ENCODE measurements around the gene TEKTIP1.
"Not testable (repeated sequence)": the region's sequence is repeated elsewhere in the genome, so short reads cannot be mapped to it uniquely, and the experiment has no call there.

Gene TEKTIP1

GRCh38 chr19:3557461-3558248 is 18.7 kb downstream of the TEKTIP1 start, which contains the start of gene MFSD12:
MFSD12 (minus strand) TSS chr19:3557586; CDS start chr19:3557403, 183 bp downstream.
- peak; percentile 94 for DNase-seq (ENCODE audit: low read depth)

- no peak for DNase-seq (ENCODE audit: low read depth)
Observed at GRCh38 chr19:3563709-3564524, 24.9 kb downstream of the TEKTIP1 start.

- no peak for DNase-seq (ENCODE audit: low read depth)
Observed at GRCh38 chr19:3565139-3565538, 26.2 kb downstream of the TEKTIP1 start.

- DNase-seq (ENCODE audit: low read depth): not testable (repeated sequence)
Observed at GRCh38 chr19:3570042-3570441, 31.1 kb downstream of the TEKTIP1 start.

GRCh38 chr19:3570606-3571011 is 31.6 kb downstream of the TEKTIP1 start:
- DNase-seq (ENCODE audit: low read depth): no peak

- DNase-seq (ENCODE audit: low read depth): peak; percentile 99
Observed at GRCh38 chr19:3572132-3572854, 33.3 kb downstream of the TEKTIP1 start.

GRCh38 chr19:3572855-3573161 is 33.8 kb downstream of the TEKTIP1 start, which contains the start of gene HMG20B:
HMG20B (plus strand) TSS chr19:3572944; CDS start chr19:3573310, 366 bp downstream.
- no peak for DNase-seq (ENCODE audit: low read depth)

- DNase-seq (ENCODE audit: low read depth): no peak
Observed at GRCh38 chr19:3573162-3573857, 34.3 kb downstream of the TEKTIP1 start.

GRCh38 chr19:3573858-3574637 is 35.1 kb downstream of the TEKTIP1 start:
- DNase-seq (ENCODE audit: low read depth): peak; percentile 64

- no peak for DNase-seq (ENCODE audit: low read depth)
Observed at GRCh38 chr19:3575260-3575741, 36.3 kb downstream of the TEKTIP1 start.

- no peak for DNase-seq (ENCODE audit: low read depth)
Observed at GRCh38 chr19:3575949-3576673, 37.1 kb downstream of the TEKTIP1 start.

GRCh38 chr19:3576696-3577443 is 37.9 kb downstream of the TEKTIP1 start:
- DNase-seq (ENCODE audit: low read depth): no peak

- no peak for DNase-seq (ENCODE audit: low read depth)
Observed at GRCh38 chr19:3577723-3578344, 38.9 kb downstream of the TEKTIP1 start.

GRCh38 chr19:3578390-3578789 is 39.4 kb downstream of the TEKTIP1 start:
- DNase-seq (ENCODE audit: low read depth): no peak

- DNase-seq (ENCODE audit: low read depth): no peak
Observed at GRCh38 chr19:3580156-3580934, 41.4 kb downstream of the TEKTIP1 start.

- DNase-seq (ENCODE audit: low read depth): not testable (repeated sequence)
Observed at GRCh38 chr19:3581792-3582191, 42.8 kb downstream of the TEKTIP1 start.

GRCh38 chr19:3584036-3584802 is 45.2 kb downstream of the TEKTIP1 start:
- DNase-seq (ENCODE audit: low read depth): not testable (repeated sequence)
